ENCODE results near the gene AFAP1L2.

The AFAP1L2 gene

GRCh38 chr10:114315566-114316420, 88.5 kb downstream of the AFAP1L2 start:
- DNase-seq (ENCODE audit: extremely low read depth in 1 of 2, low read depth in 1 of 2), result no peak

GRCh38 chr10:114313866-114314265, 90.4 kb downstream of the AFAP1L2 start:
- no peak for DNase-seq (ENCODE audit: extremely low read depth in 1 of 2, low read depth in 1 of 2)

- no peak for DNase-seq (ENCODE audit: extremely low read depth in 1 of 2, low read depth in 1 of 2)
Observed at GRCh38 chr10:114313139-114313538, 91.2 kb downstream of the AFAP1L2 start.

- DNase-seq (ENCODE audit: extremely low read depth in 1 of 2, low read depth in 1 of 2), result no peak
Observed at GRCh38 chr10:114311496-114312209, 92.6 kb downstream of the AFAP1L2 start.

GRCh38 chr10:114311023-114311422, 93.3 kb downstream of the AFAP1L2 start:
- no peak for DNase-seq (ENCODE audit: extremely low read depth in 1 of 2, low read depth in 1 of 2)

- no peak for DNase-seq (ENCODE audit: extremely low read depth in 1 of 2, low read depth in 1 of 2)
Observed at GRCh38 chr10:114310346-114310745, 94.0 kb downstream of the AFAP1L2 start.

GRCh38 chr10:114309364-114309651, 95.0 kb downstream of the AFAP1L2 start:
- no peak for DNase-seq (ENCODE audit: extremely low read depth in 1 of 2, low read depth in 1 of 2)

- no peak for DNase-seq (ENCODE audit: extremely low read depth in 1 of 2, low read depth in 1 of 2)
Observed at GRCh38 chr10:114308531-114309363, 95.6 kb downstream of the AFAP1L2 start.

GRCh38 chr10:114307731-114308130, 96.6 kb downstream of the AFAP1L2 start:
- no peak for DNase-seq (ENCODE audit: extremely low read depth in 1 of 2, low read depth in 1 of 2)

GRCh38 chr10:114306116-114306973, 98.0 kb downstream of the AFAP1L2 start:
- DNase-seq (ENCODE audit: extremely low read depth in 1 of 2, low read depth in 1 of 2), result no peak

- DNase-seq (ENCODE audit: extremely low read depth in 1 of 2, low read depth in 1 of 2), result no peak
Observed at GRCh38 chr10:114305521-114305925, 98.8 kb downstream of the AFAP1L2 start.

GRCh38 chr10:114304571-114305421, 99.5 kb downstream of the AFAP1L2 start:
- peak; percentile 28 to 50 for DNase-seq (ENCODE audit: extremely low read depth in 1 of 2, low read depth in 1 of 2)

GRCh38 chr10:114304017-114304570, 100.2 kb downstream of the AFAP1L2 start:
- peak; percentile 26 to 48 for DNase-seq (ENCODE audit: extremely low read depth in 1 of 2, low read depth in 1 of 2)

- DNase-seq (ENCODE audit: extremely low read depth in 1 of 2, low read depth in 1 of 2), result no peak
Observed at GRCh38 chr10:114303556-114303955, 100.7 kb downstream of the AFAP1L2 start.

- DNase-seq (ENCODE audit: extremely low read depth in 1 of 2, low read depth in 1 of 2), result no peak
Observed at GRCh38 chr10:114301951-114302710, 102.2 kb downstream of the AFAP1L2 start.

GRCh38 chr10:114301177-114301576, 103.1 kb downstream of the AFAP1L2 start:
- no peak for DNase-seq (ENCODE audit: extremely low read depth in 1 of 2, low read depth in 1 of 2)

- DNase-seq (ENCODE audit: extremely low read depth in 1 of 2, low read depth in 1 of 2), result no peak
Observed at GRCh38 chr10:114300036-114300645, 104.2 kb downstream of the AFAP1L2 start.

GRCh38 chr10:114297136-114297705, 107.1 kb downstream of the AFAP1L2 start:
- DNase-seq (ENCODE audit: extremely low read depth in 1 of 2, low read depth in 1 of 2), result no peak

Data from activated CD8-positive, alpha-beta memory T cell treated with anti-CD3 and anti-CD28 coated beads for 1 hour (primary cell).